HepG2 (cell line): ENCODE measurements around the gene ZBTB34.

Source experiments
- ATM ChIP-seq: fragments of 450-650 bp; IDR thresholded peaks from 2 replicates; pipeline ENCODE4 v1.7.1; 2017; ENCODE audit warnings: mild to moderate bottlenecking, borderline replicate concordance
- ELF1 ChIP-seq: sonication (generic); formaldehyde crosslinking; IDR thresholded peaks from 2 replicates; pipeline ENCODE4 v1.4.0; 2020; ENCODE audit warnings: missing genetic modification reagents
- IKZF4 ChIP-seq: sonication (generic); formaldehyde crosslinking; IDR thresholded peaks from 2 replicates; pipeline ENCODE4 v1.5.1; 2020; ENCODE audit warnings: borderline replicate concordance, mild to moderate bottlenecking, low read depth, missing genetic modification reagents; ENCODE audit errors: not compliant biosample characterization
- KMT2A ChIP-seq: sonication (generic); formaldehyde crosslinking; IDR thresholded peaks from 2 replicates; pipeline ENCODE4 v1.4.0; 2020; ENCODE audit warnings: missing genetic modification reagents
- MYC ChIP-seq: sonication (generic); formaldehyde crosslinking; IDR thresholded peaks from 2 replicates; pipeline ENCODE4 v1.9.0; 2021; ENCODE audit warnings: missing genetic modification reagents, borderline replicate concordance
- POLR2AphosphoS5 ChIP-seq: IDR thresholded peaks from 2 replicates; pipeline ENCODE4 v1.6.1; 2012; ENCODE audit warnings: low read depth, low read length
- RFXAP ChIP-seq: sonication (generic); formaldehyde crosslinking; IDR thresholded peaks from 2 replicates; pipeline ENCODE4 v1.4.0; 2020; ENCODE audit warnings: missing genetic modification reagents, borderline replicate concordance
- SUZ12 ChIP-seq: fragments of 150-350 bp; IDR thresholded peaks from 2 replicates; pipeline ENCODE4 v1.6.1; 2014; ENCODE audit warnings: low read depth, low read length
- THRA ChIP-seq: sonication (generic); formaldehyde crosslinking; IDR thresholded peaks from 2 replicates; pipeline ENCODE4 v1.4.0; 2020; ENCODE audit warnings: missing genetic modification reagents, borderline replicate concordance
- ZBTB20 ChIP-seq: sonication (generic); formaldehyde crosslinking; IDR thresholded peaks from 2 replicates; pipeline ENCODE4 v1.8.1; 2023; ENCODE audit warnings: missing genetic modification reagents, low read depth, mild to moderate bottlenecking, borderline replicate concordance
- ZNF530 ChIP-seq: sonication (generic); formaldehyde crosslinking; IDR thresholded peaks from 2 replicates; pipeline ENCODE4 v1.5.0; 2020; ENCODE audit warnings: low read depth, mild to moderate bottlenecking, missing genetic modification reagents
- TF ChIP-seq, protein P1 (sequence below): sonication (generic); formaldehyde crosslinking; IDR thresholded peaks from 2 replicates; pipeline ENCODE4 v1.5.0; 2020; ENCODE audit warnings: mild to moderate bottlenecking, missing genetic modification reagents, moderate library complexity
- TF ChIP-seq, protein P2 (sequence below): IDR thresholded peaks from 2 replicates; pipeline ENCODE4 v1.6.1; 2012; ENCODE audit warnings: inconsistent platforms
- TF ChIP-seq, protein P3 (sequence below), 2 experiments: IDR thresholded peaks; 2 replicates each; pipeline ENCODE4 v1.6.1; 2011 to 2012; ENCODE audit warnings: low read length in 2 of 2, borderline replicate concordance in 1 of 2, low read depth in 1 of 2, mild to moderate bottlenecking in 1 of 2, moderate library complexity in 1 of 2

- no peak for TF ChIP-seq SUZ12
- TF ChIP-seq, protein P1, sequence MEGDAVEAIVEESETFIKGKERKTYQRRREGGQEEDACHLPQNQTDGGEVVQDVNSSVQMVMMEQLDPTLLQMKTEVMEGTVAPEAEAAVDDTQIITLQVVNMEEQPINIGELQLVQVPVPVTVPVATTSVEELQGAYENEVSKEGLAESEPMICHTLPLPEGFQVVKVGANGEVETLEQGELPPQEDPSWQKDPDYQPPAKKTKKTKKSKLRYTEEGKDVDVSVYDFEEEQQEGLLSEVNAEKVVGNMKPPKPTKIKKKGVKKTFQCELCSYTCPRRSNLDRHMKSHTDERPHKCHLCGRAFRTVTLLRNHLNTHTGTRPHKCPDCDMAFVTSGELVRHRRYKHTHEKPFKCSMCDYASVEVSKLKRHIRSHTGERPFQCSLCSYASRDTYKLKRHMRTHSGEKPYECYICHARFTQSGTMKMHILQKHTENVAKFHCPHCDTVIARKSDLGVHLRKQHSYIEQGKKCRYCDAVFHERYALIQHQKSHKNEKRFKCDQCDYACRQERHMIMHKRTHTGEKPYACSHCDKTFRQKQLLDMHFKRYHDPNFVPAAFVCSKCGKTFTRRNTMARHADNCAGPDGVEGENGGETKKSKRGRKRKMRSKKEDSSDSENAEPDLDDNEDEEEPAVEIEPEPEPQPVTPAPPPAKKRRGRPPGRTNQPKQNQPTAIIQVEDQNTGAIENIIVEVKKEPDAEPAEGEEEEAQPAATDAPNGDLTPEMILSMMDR (CRISPR knock-in tag), result no peak
- no peak for TF ChIP-seq THRA (CRISPR knock-in tag)
- no peak for TF ChIP-seq POLR2AphosphoS5
- no peak for TF ChIP-seq ZNF530 (CRISPR knock-in tag)
- no peak for TF ChIP-seq RFXAP
- TF ChIP-seq ELF1, result no peak
- no peak for TF ChIP-seq KMT2A
- TF ChIP-seq ZBTB20 (CRISPR knock-in tag), result no peak
- TF ChIP-seq IKZF4 (CRISPR knock-in tag), result no peak
- TF ChIP-seq, protein P2, sequence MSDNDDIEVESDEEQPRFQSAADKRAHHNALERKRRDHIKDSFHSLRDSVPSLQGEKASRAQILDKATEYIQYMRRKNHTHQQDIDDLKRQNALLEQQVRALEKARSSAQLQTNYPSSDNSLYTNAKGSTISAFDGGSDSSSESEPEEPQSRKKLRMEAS, result no peak
- TF ChIP-seq MYC (CRISPR knock-in tag), result no peak
- no peak for TF ChIP-seq ATM
- TF ChIP-seq, protein P3, sequence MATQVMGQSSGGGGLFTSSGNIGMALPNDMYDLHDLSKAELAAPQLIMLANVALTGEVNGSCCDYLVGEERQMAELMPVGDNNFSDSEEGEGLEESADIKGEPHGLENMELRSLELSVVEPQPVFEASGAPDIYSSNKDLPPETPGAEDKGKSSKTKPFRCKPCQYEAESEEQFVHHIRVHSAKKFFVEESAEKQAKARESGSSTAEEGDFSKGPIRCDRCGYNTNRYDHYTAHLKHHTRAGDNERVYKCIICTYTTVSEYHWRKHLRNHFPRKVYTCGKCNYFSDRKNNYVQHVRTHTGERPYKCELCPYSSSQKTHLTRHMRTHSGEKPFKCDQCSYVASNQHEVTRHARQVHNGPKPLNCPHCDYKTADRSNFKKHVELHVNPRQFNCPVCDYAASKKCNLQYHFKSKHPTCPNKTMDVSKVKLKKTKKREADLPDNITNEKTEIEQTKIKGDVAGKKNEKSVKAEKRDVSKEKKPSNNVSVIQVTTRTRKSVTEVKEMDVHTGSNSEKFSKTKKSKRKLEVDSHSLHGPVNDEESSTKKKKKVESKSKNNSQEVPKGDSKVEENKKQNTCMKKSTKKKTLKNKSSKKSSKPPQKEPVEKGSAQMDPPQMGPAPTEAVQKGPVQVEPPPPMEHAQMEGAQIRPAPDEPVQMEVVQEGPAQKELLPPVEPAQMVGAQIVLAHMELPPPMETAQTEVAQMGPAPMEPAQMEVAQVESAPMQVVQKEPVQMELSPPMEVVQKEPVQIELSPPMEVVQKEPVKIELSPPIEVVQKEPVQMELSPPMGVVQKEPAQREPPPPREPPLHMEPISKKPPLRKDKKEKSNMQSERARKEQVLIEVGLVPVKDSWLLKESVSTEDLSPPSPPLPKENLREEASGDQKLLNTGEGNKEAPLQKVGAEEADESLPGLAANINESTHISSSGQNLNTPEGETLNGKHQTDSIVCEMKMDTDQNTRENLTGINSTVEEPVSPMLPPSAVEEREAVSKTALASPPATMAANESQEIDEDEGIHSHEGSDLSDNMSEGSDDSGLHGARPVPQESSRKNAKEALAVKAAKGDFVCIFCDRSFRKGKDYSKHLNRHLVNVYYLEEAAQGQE (IDR thresholded peaks at IDR 0.05; ENCODE audit: borderline replicate concordance in 1 of 2, low read depth in 1 of 2, low read length in 2 of 2), result no peak
Measured at GRCh38 chr9:126839301-126839700, 21.1 kb upstream of the ZBTB34 start.
